ENCODE measurements around the gene KANSL1. TPM values are rescaled to one million over a fixed set of nuclear protein-coding genes. Genes with fewer than 3 reads are reported as not detected.
"Not testable (repeated sequence)": the region's sequence is repeated elsewhere in the genome, so short reads cannot be mapped to it uniquely, and the experiment has no call there.

KANSL1 gene
- total RNA-seq, 3 donors from 2014 or later, result 59.5 to 142 (median 111) TPM

- Histone ChIP-seq H3K27me3 (no peaks in the 10 kb centered on the region), H3K4me1 (no peaks in the 10 kb centered on the region), H3K27ac (no peak overlapping the region), H3K4me3 (no peak overlapping the region), H3K36me3 (no peaks in the 10 kb centered on the region), H3K9me3 (no peaks in the 10 kb centered on the region)
- intact Hi-C loops (cut with DNase I; ENCODE audit: low total_unique reads), result no loop called here
- TF ChIP-seq POLR2AphosphoS5 (IDR thresholded peaks at IDR 0.05) (no peak), CTCF (IDR thresholded peaks at IDR 0.05) (no peak), POLR2A (IDR thresholded peaks at IDR 0.05) (no peak)
- no peak for DNase-seq (ENCODE audit: low spot score in 2 of 2)
Measured at GRCh38 chr17:46088595-46088994, 104.6 kb downstream of the KANSL1 start.

- H3K27me3 ChIP-seq; intact Hi-C loops (cut with DNase I; ENCODE audit: low total_unique reads); H3K27ac ChIP-seq; H3K9me3 ChIP-seq; H3K36me3 ChIP-seq; DNase-seq (ENCODE audit: low spot score in 2 of 2); H3K4me3 ChIP-seq; H3K4me1 ChIP-seq: not testable (repeated sequence)
Measured at GRCh38 chr17:46087871-46088270, 105.4 kb downstream of the KANSL1 start.

- H3K9me3 ChIP-seq, result no peaks in the 10 kb centered on the region
- H3K27ac ChIP-seq, result no peak overlapping the region
- no peaks in the 10 kb centered on the region for H3K36me3 ChIP-seq
- H3K27me3 ChIP-seq, result no peaks in the 10 kb centered on the region
- no peak for TF ChIP-seq POLR2AphosphoS5 (IDR thresholded peaks at IDR 0.05)
- no peak for TF ChIP-seq CTCF (IDR thresholded peaks at IDR 0.05)
- TF ChIP-seq POLR2A (IDR thresholded peaks at IDR 0.05), result no peak
- no peaks in the 10 kb centered on the region for H3K4me1 ChIP-seq
- intact Hi-C loops (cut with DNase I; ENCODE audit: low total_unique reads), result no loop called here
- H3K4me3 ChIP-seq, result no peak overlapping the region
- no peak for DNase-seq (ENCODE audit: low spot score in 2 of 2)
Measured at GRCh38 chr17:46086821-46087220, 106.4 kb downstream of the KANSL1 start.

- H3K4me1 ChIP-seq, result no peaks in the 10 kb centered on the region
- no peak for TF ChIP-seq POLR2A (IDR thresholded peaks at IDR 0.05)
- TF ChIP-seq CTCF (IDR thresholded peaks at IDR 0.05), result no peak
- no peak for TF ChIP-seq POLR2AphosphoS5 (IDR thresholded peaks at IDR 0.05)
Measured at GRCh38 chr17:46085522-46085921, 107.7 kb downstream of the KANSL1 start.

GRCh38 chr17:46082257-46082656 lies 111.0 kb downstream of the KANSL1 start:
- no peaks in the 10 kb centered on the region for H3K36me3 ChIP-seq
- DNase-seq (ENCODE audit: low spot score in 2 of 2), result no peak
- H3K27me3 ChIP-seq, result no peaks in the 10 kb centered on the region
- no peak overlapping the region for H3K4me3 ChIP-seq
- H3K4me1 ChIP-seq, result no peaks in the 10 kb centered on the region
- no peak overlapping the region for H3K27ac ChIP-seq
- intact Hi-C loops (cut with DNase I; ENCODE audit: low total_unique reads), result no loop called here
- no peaks in the 10 kb centered on the region for H3K9me3 ChIP-seq
- TF ChIP-seq CTCF (IDR thresholded peaks at IDR 0.05), result no peak
- no peak for TF ChIP-seq POLR2AphosphoS5 (IDR thresholded peaks at IDR 0.05)
- no peak for TF ChIP-seq POLR2A (IDR thresholded peaks at IDR 0.05)

More at GRCh38 chr17:46085522-46085921, 107.7 kb downstream of the KANSL1 start:
- DNase-seq (ENCODE audit: low spot score in 2 of 2), result no peak
- Histone ChIP-seq H3K4me3 (no peak overlapping the region), H3K27ac (no peak overlapping the region), H3K9me3 (no peaks in the 10 kb centered on the region), H3K27me3 (no peaks in the 10 kb centered on the region), H3K36me3 (no peaks in the 10 kb centered on the region)
- intact Hi-C loops (cut with DNase I; ENCODE audit: low total_unique reads), result no loop called here

- no peak overlapping the region for H3K4me3 ChIP-seq
- H3K36me3 ChIP-seq, result no peaks in the 10 kb centered on the region
- intact Hi-C loops (cut with DNase I; ENCODE audit: low total_unique reads), result no loop called here
- no peaks in the 10 kb centered on the region for H3K27me3 ChIP-seq
- TF ChIP-seq CTCF (IDR thresholded peaks at IDR 0.05), result no peak
- no peak for TF ChIP-seq POLR2AphosphoS5 (IDR thresholded peaks at IDR 0.05)
- no peak for TF ChIP-seq POLR2A (IDR thresholded peaks at IDR 0.05)
- no peak for DNase-seq (ENCODE audit: low spot score in 2 of 2)
- H3K4me1 ChIP-seq, result no peaks in the 10 kb centered on the region
- H3K9me3 ChIP-seq, result no peaks in the 10 kb centered on the region
- no peak overlapping the region for H3K27ac ChIP-seq
Measured at GRCh38 chr17:46081018-46081320, 112.3 kb downstream of the KANSL1 start.
